IMR-90 (cell line): ENCODE results near the gene TMEM208. TPM values are rescaled to one million over a fixed set of nuclear protein-coding genes. Genes with fewer than 3 reads are reported as not detected.
A peak's percentile ranks its signal among the peaks of the same experiment; 100 is the strongest.

Experiments
- ATAC-seq: fragments of 200-7000 bp; cut with Tn5 transposase; 2 replicates; pipeline ENCODE4 v1.9.1; 2020; ENCODE audit warnings: low read depth, mild to moderate bottlenecking, moderate library complexity
- BruUV-seq: library from RNA; stranded (reverse); fragments of 400-500 nt; replicated peaks from 2 replicates; lab custom pipeline; 2021; lab: Mats Ljungman, UMichigan
- CTCF ChIA-PET: fragments of 300-600 bp; formaldehyde crosslinking; extraction: SDS; loops from one replicate; lab custom pipeline; 2021; ENCODE audit warnings: antibody characterized with exemption; lab: Yijun Ruan, JAX
- POLR2A ChIA-PET: fragments of 300-600 bp; sonication (Branson Sonifier 250); formaldehyde crosslinking; loops from one replicate; lab custom pipeline; 2022; ENCODE audit warnings: antibody characterized with exemption; ENCODE audit not compliant: unreplicated experiment; lab: Charles Lee
- DNase-seq: peaks from one replicate; pipeline ENCODE4 v3.0.0; 2013
- H2AFZ ChIP-seq: replicated peaks from 2 replicates; pipeline ENCODE3; 2013; ENCODE audit warnings: low read length, mild to moderate bottlenecking; ENCODE audit not compliant: poor library complexity
- H2AK5ac ChIP-seq: 2 replicates; pipeline ENCODE4 v1.6.1; 2013; ENCODE audit warnings: low read depth, low read length, inconsistent platforms
- H2AK9ac ChIP-seq: replicated peaks from 2 replicates; pipeline ENCODE3; 2013; ENCODE audit warnings: mild to moderate bottlenecking, low read depth, low read length, moderate library complexity; ENCODE audit not compliant: poor library complexity
- H2BK120ac ChIP-seq: 2 replicates; pipeline ENCODE4 v1.6.1; 2013; ENCODE audit warnings: low read depth, low read length, inconsistent platforms
- H2BK15ac ChIP-seq: 3 replicates; pipeline ENCODE4 v1.6.1; 2013; ENCODE audit warnings: low read depth, low read length, inconsistent platforms
- H2BK20ac ChIP-seq: 2 replicates; pipeline ENCODE4 v1.6.1; 2013; ENCODE audit warnings: low read depth, mild to moderate bottlenecking, inconsistent platforms, low read length, moderate library complexity
- H2BK5ac ChIP-seq: 2 replicates; pipeline ENCODE4 v1.6.1; 2013; ENCODE audit warnings: mild to moderate bottlenecking, low read depth, low read length, inconsistent platforms; ENCODE audit not compliant: poor library complexity, severe bottlenecking
- H3K14ac ChIP-seq: replicated peaks from 2 replicates; pipeline ENCODE4 v1.6.1; 2013; ENCODE audit warnings: low read depth, low read length, inconsistent platforms
- H3K18ac ChIP-seq: 2 replicates; pipeline ENCODE4 v1.6.1; 2013; ENCODE audit warnings: low read depth, low read length, control low read depth
- H3K23ac ChIP-seq: 2 replicates; pipeline ENCODE4 v1.6.1; 2013; ENCODE audit warnings: low read depth, low read length, inconsistent platforms
- H3K27ac ChIP-seq: 2 replicates; pipeline ENCODE4 v1.5.1; 2013; ENCODE audit warnings: mild to moderate bottlenecking, control low read depth, low read length; ENCODE audit not compliant: insufficient read depth
- H3K27me3 ChIP-seq: 2 replicates; pipeline ENCODE4 v1.6.1; 2013; ENCODE audit warnings: low read length; ENCODE audit not compliant: control insufficient read depth, insufficient read depth
- H3K36me3 ChIP-seq: 2 replicates; pipeline ENCODE4 v1.6.1; 2013; ENCODE audit warnings: low read length, mixed read lengths; ENCODE audit not compliant: control insufficient read depth, insufficient read depth
- H3K4ac ChIP-seq: 2 replicates; pipeline ENCODE4 v1.6.1; 2013; ENCODE audit warnings: low read depth, low read length, inconsistent platforms
- H3K4me1 ChIP-seq: 2 replicates; pipeline ENCODE4 v1.6.1; 2013; ENCODE audit warnings: low read length, mixed read lengths; ENCODE audit not compliant: control insufficient read depth, insufficient read depth
- H3K4me2 ChIP-seq: 2 replicates; pipeline ENCODE4 v1.6.1; 2013; ENCODE audit warnings: low read depth, mild to moderate bottlenecking, control low read depth, low read length, moderate library complexity
- H3K4me3 ChIP-seq: 2 replicates; pipeline ENCODE4 v1.5.1; 2013; ENCODE audit warnings: low read depth, mild to moderate bottlenecking, control low read depth, low read length, moderate library complexity; ENCODE audit not compliant: insufficient read depth
- H3K56ac ChIP-seq: 2 replicates; pipeline ENCODE4 v1.6.1; 2013; ENCODE audit warnings: low read length, inconsistent platforms; ENCODE audit not compliant: insufficient read depth; ENCODE audit errors: extremely low read depth
- H3K79me1 ChIP-seq, 2 experiments: 2 replicates each; pipeline ENCODE4 v1.6.1; 2013; ENCODE audit warnings: low read length in 2 of 2, inconsistent platforms in 1 of 2, low read depth in 1 of 2
- H3K9ac ChIP-seq: 2 replicates; pipeline ENCODE4 v1.6.1; 2013; ENCODE audit warnings: low read depth, low read length, control low read depth
- H3K9me1 ChIP-seq: 2 replicates; pipeline ENCODE4 v1.6.1; 2013; ENCODE audit warnings: low read length, inconsistent platforms; ENCODE audit not compliant: insufficient read depth
- H3K9me3 ChIP-seq: 2 replicates; pipeline ENCODE4 v1.6.1; 2013; ENCODE audit warnings: low read length; ENCODE audit not compliant: control insufficient read depth, insufficient read depth
- H4K20me1 ChIP-seq: 2 replicates; pipeline ENCODE4 v1.6.1; 2013; ENCODE audit warnings: low read length, inconsistent platforms; ENCODE audit not compliant: insufficient read depth
- H4K5ac ChIP-seq: 2 replicates; pipeline ENCODE4 v1.6.1; 2013; ENCODE audit warnings: mild to moderate bottlenecking, low read depth, low read length, control low read depth
- H4K8ac ChIP-seq, 2 experiments: 2 replicates each; pipeline ENCODE4 v1.6.1; 2013; ENCODE audit warnings: low read depth in 2 of 2, low read length in 2 of 2, control low read depth in 1 of 2, inconsistent platforms in 1 of 2
- H4K91ac ChIP-seq: 2 replicates; pipeline ENCODE4 v1.6.1; 2013; ENCODE audit warnings: low read depth, low read length, inconsistent platforms; ENCODE audit not compliant: insufficient read depth
- BHLHE40 ChIP-seq: fragments of 150-350 bp; IDR thresholded peaks from 2 replicates; pipeline ENCODE4 v1.6.1; 2016; ENCODE audit warnings: mild to moderate bottlenecking, low read depth, low read length
- CHD1 ChIP-seq: IDR thresholded peaks from 2 replicates; pipeline ENCODE4 v1.6.1; 2012; ENCODE audit warnings: low read depth, low read length, improper control_type of control experiment
- ELK1 ChIP-seq: fragments of 150-350 bp; IDR thresholded peaks from 2 replicates; pipeline ENCODE4 v1.6.1; 2016; ENCODE audit warnings: low read depth, mild to moderate bottlenecking, low read length, moderate library complexity, borderline replicate concordance
- FOS ChIP-seq: fragments of 150-350 bp; IDR thresholded peaks from 2 replicates; pipeline ENCODE4 v1.6.1; 2016; ENCODE audit warnings: low read depth, low read length
- MAFK ChIP-seq: IDR thresholded peaks from 2 replicates; pipeline ENCODE4 v1.6.1; 2012; ENCODE audit warnings: low read depth, low read length, improper control_type of control experiment
- MAZ ChIP-seq: IDR thresholded peaks from 2 replicates; pipeline ENCODE4 v1.6.1; 2012; ENCODE audit warnings: low read depth, mild to moderate bottlenecking, low read length, improper control_type of control experiment, moderate library complexity, borderline replicate concordance
- MXI1 ChIP-seq: IDR thresholded peaks from 2 replicates; pipeline ENCODE4 v1.6.1; 2012; ENCODE audit warnings: low read depth, mild to moderate bottlenecking, low read length, moderate library complexity, borderline replicate concordance
- NFE2L2 ChIP-seq: fragments of 150-350 bp; IDR thresholded peaks from 2 replicates; pipeline ENCODE4 v1.6.1; 2016; ENCODE audit warnings: low read depth, mild to moderate bottlenecking, low read length
- POLR2A ChIP-seq: IDR thresholded peaks from 2 replicates; pipeline ENCODE4 v1.6.1; 2012; ENCODE audit warnings: mild to moderate bottlenecking, low read depth, low read length
- RAD21 ChIP-seq: IDR thresholded peaks from 2 replicates; pipeline ENCODE4 v1.6.1; 2012; ENCODE audit warnings: low read length, improper control_type of control experiment
- RCOR1 ChIP-seq: IDR thresholded peaks from 2 replicates; pipeline ENCODE4 v1.6.1; 2012; ENCODE audit warnings: mild to moderate bottlenecking, low read length, improper control_type of control experiment; ENCODE audit not compliant: insufficient replicate concordance
- WGBS, 2 experiments: methylation state at CpG; one replicate each; pipeline versions ENCODE4 v1.1.5 to v1.1.7; 2013; ENCODE audit warnings: missing lambda C conversion rate in 2 of 2; ENCODE audit not compliant: insufficient read length in 1 of 2; ENCODE audit errors: extremely low coverage in 2 of 2; 5-methylcytosine and 5-hydroxymethylcytosine counted together
- dilution Hi-C: fragments of 300-500 bp; cut with HindIII; formaldehyde crosslinking; loops from one replicate; pipeline ENCODE4 v1.14.3; 2018; ENCODE audit warnings: low sequenced_read_pairs; ENCODE audit not compliant: unreplicated experiment
- in situ Hi-C: fragments of 300-500 bp; cut with MboI; formaldehyde crosslinking; loops from 3 replicates; pipeline ENCODE4 v1.14.3; 2019; ENCODE audit warnings: low sequenced_read_pairs, inconsistent platforms, mixed read lengths
- intact Hi-C: fragments of 100-400 bp; cut with micrococcal nuclease; formaldehyde crosslinking; loops from 2 replicates; pipeline ENCODE4 v1.10.0; 2022
- polyA plus RNA-seq, 3 experiments: library from polyadenylated mRNA; depleted of rRNA; stranded (reverse); fragments of >200 nt; gene quantifications; 2 replicates each; pipeline ENCODE4 v1.2.3, GENCODE V29; 2012; ENCODE audit warnings: low replicate concordance in 1 of 3
- total RNA-seq: library from RNA; depleted of rRNA; stranded (reverse); fragments of >200 nt; gene quantifications from 2 replicates; pipeline ENCODE4 v1.2.3, GENCODE V29; 2012
- TF ChIP-seq, protein P1 (sequence below): conservative IDR thresholded peaks from 2 replicates; pipeline ENCODE4 v1.5.1; 2012; ENCODE audit warnings: mild to moderate bottlenecking, low read depth, low read length, improper control_type of control experiment
- TF ChIP-seq, protein P2 (sequence below): fragments of 150-350 bp; IDR thresholded peaks from 2 replicates; pipeline ENCODE4 v1.6.1; 2017; ENCODE audit warnings: mild to moderate bottlenecking, antibody characterized with exemption, low read length, low read depth

TMEM208 gene
- total and polyA plus RNA-seq, 2 of the 4 experiments (the other 2 are of a cell fraction) = 65.6 to 66.5 TPM

- H3K4ac ChIP-seq = peak overlapping the region; percentile 99
- dilution Hi-C loops (no loop called here), in situ Hi-C loops (no loop called here), intact Hi-C loops (loop anchor here (1.0 kb wide), 1 partner anchor 34 kb away; no protein-coding TSS in a partner anchor)
- TSS peak; percentile 30 for BruUV-seq
- H2AK9ac ChIP-seq = peak overlapping the region; percentile 94
- peak overlapping the region; percentile 92 for H3K56ac ChIP-seq
- peak overlapping the region; percentile 66 for H3K18ac ChIP-seq
- H3K9me3 ChIP-seq = no peaks in the 10 kb centered on the region
- H3K4me3 ChIP-seq = no peak overlapping the region
- DNase-seq (peak; percentile 100), ATAC-seq (peak; percentile 73)
- H3K9ac ChIP-seq = peak overlapping the region; percentile 34
- H3K36me3 ChIP-seq = peaks cover 3% of the 10 kb centered on the region; the same call in 1 of the 2 replicates
- peak overlapping the region; percentile 99 for H2BK120ac ChIP-seq
- ChIA-PET CTCF (no interaction called here), POLR2A (interaction anchor here (0.5 kb wide), 1 partner anchor 124 kb away, joined by 3 read pairs; no protein-coding TSS in a partner anchor)
- H2BK20ac ChIP-seq = peak overlapping the region; percentile 99
- peak overlapping the region; percentile 79 to 94 for H4K8ac ChIP-seq
- peaks cover 13 to 33% of the 10 kb centered on the region in 2 experiments; a peak in 3 of 4 replicates for H3K79me1 ChIP-seq
- H3K4me2 ChIP-seq = peak overlapping the region; percentile 68
- H3K9me1 ChIP-seq = peaks cover 24% of the 10 kb centered on the region
- H3K27me3 ChIP-seq = no peaks in the 10 kb centered on the region
- peak overlapping the region; percentile 95 for H2BK5ac ChIP-seq
- 37% methylated on average over 3 of the region's 4 CpGs; no CpG with 5 or more reads in 1 of the 2 experiments for WGBS, 2 experiments
- peak overlapping the region; percentile 24 for H2AFZ ChIP-seq
- H3K4me1 ChIP-seq = peaks cover 24% of the 10 kb centered on the region
- peak overlapping the region; percentile 99 for H2AK5ac ChIP-seq
- H3K27ac ChIP-seq = peak overlapping the region; percentile 91
- H3K14ac ChIP-seq = peak overlapping the region; percentile 78
- H4K5ac ChIP-seq = peak overlapping the region; percentile 58
- H4K20me1 ChIP-seq = 0 out of 2 replicates have a peak, but pooled peaks cover 4% of the 10 kb centered on the region
- H2BK15ac ChIP-seq = peak overlapping the region; percentile 99
- H4K91ac ChIP-seq = peak overlapping the region; percentile 97
- H3K23ac ChIP-seq = peak overlapping the region; percentile 94
- TF ChIP-seq, protein P1, sequence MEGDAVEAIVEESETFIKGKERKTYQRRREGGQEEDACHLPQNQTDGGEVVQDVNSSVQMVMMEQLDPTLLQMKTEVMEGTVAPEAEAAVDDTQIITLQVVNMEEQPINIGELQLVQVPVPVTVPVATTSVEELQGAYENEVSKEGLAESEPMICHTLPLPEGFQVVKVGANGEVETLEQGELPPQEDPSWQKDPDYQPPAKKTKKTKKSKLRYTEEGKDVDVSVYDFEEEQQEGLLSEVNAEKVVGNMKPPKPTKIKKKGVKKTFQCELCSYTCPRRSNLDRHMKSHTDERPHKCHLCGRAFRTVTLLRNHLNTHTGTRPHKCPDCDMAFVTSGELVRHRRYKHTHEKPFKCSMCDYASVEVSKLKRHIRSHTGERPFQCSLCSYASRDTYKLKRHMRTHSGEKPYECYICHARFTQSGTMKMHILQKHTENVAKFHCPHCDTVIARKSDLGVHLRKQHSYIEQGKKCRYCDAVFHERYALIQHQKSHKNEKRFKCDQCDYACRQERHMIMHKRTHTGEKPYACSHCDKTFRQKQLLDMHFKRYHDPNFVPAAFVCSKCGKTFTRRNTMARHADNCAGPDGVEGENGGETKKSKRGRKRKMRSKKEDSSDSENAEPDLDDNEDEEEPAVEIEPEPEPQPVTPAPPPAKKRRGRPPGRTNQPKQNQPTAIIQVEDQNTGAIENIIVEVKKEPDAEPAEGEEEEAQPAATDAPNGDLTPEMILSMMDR = no peak
- peak; percentile 10 for TF ChIP-seq RCOR1
- peak; percentile 61; the same call in 1 of the 2 replicates for TF ChIP-seq BHLHE40
- 0 out of 2 replicates have a peak, but pooled peaks have one; percentile 1 for TF ChIP-seq NFE2L2
- peak; percentile 94 for TF ChIP-seq FOS
- no peak for TF ChIP-seq MXI1
- peak; percentile 27; the same call in 1 of the 2 replicates for TF ChIP-seq MAFK
- no peak for TF ChIP-seq RAD21
- peak; percentile 69; the same call in 1 of the 2 replicates for TF ChIP-seq MAZ
- TF ChIP-seq ELK1 = no peak
- TF ChIP-seq CHD1 = peak; percentile 63
- no peak; the same call in 1 of the 2 replicates for TF ChIP-seq POLR2A
- TF ChIP-seq, protein P2, sequence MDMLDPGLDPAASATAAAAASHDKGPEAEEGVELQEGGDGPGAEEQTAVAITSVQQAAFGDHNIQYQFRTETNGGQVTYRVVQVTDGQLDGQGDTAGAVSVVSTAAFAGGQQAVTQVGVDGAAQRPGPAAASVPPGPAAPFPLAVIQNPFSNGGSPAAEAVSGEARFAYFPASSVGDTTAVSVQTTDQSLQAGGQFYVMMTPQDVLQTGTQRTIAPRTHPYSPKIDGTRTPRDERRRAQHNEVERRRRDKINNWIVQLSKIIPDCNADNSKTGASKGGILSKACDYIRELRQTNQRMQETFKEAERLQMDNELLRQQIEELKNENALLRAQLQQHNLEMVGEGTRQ = no peak
Observed at GRCh38 chr16:67277294-67277998, 50.5 kb downstream of the TMEM208 start.
